Measurements from ENCODE around the gene DPP10. TPM values are rescaled to one million over a fixed set of nuclear protein-coding genes. Genes with fewer than 3 reads are reported as not detected.
"Not testable (repeated sequence)": the region's sequence is repeated elsewhere in the genome, so short reads cannot be mapped to it uniquely, and the experiment has no call there.

Gene DPP10
- total RNA-seq, 6 experiments from 2014 or later = not detected

DNA sequence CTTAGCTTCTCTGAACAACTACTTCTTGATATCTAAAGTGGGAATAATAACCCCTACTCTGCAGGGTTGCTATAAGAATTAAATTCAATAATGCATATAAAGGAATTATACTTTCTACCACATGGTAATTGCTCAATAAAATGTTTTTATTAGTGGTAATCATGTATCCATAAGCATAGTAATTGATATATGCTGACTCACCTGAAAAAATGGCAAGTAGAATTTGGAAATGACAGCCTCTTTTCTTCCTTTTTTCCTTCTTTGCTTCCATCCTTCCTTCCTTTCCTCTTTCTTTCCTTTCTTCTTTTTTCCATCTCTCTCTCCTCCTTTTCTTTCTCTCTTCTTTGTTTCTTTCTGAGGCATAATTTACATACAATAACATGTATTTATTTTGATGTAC is 65.3 kb downstream of the DPP10 start:
- H3K27ac Mint-ChIP-seq = no peak overlapping the region
- H3K4me1 Mint-ChIP-seq (ENCODE audit: low read depth) = no peaks in the 10 kb centered on the region
- peaks cover 9% of the 10 kb centered on the region for H3K9me3 Mint-ChIP-seq
- H3K36me3 Mint-ChIP-seq (ENCODE audit: low read depth) = no peaks in the 10 kb centered on the region
- TF ChIP-seq, protein P1, sequence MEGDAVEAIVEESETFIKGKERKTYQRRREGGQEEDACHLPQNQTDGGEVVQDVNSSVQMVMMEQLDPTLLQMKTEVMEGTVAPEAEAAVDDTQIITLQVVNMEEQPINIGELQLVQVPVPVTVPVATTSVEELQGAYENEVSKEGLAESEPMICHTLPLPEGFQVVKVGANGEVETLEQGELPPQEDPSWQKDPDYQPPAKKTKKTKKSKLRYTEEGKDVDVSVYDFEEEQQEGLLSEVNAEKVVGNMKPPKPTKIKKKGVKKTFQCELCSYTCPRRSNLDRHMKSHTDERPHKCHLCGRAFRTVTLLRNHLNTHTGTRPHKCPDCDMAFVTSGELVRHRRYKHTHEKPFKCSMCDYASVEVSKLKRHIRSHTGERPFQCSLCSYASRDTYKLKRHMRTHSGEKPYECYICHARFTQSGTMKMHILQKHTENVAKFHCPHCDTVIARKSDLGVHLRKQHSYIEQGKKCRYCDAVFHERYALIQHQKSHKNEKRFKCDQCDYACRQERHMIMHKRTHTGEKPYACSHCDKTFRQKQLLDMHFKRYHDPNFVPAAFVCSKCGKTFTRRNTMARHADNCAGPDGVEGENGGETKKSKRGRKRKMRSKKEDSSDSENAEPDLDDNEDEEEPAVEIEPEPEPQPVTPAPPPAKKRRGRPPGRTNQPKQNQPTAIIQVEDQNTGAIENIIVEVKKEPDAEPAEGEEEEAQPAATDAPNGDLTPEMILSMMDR (IDR thresholded peaks at IDR 0.05) = no peak
- H3K4me3 Mint-ChIP-seq = no peak overlapping the region
- DNase-seq = no peak
- peaks cover 2% of the 10 kb centered on the region; the same call in 1 of the 2 replicates for H3K27me3 Mint-ChIP-seq (ENCODE audit: insufficient read depth)

DNA sequence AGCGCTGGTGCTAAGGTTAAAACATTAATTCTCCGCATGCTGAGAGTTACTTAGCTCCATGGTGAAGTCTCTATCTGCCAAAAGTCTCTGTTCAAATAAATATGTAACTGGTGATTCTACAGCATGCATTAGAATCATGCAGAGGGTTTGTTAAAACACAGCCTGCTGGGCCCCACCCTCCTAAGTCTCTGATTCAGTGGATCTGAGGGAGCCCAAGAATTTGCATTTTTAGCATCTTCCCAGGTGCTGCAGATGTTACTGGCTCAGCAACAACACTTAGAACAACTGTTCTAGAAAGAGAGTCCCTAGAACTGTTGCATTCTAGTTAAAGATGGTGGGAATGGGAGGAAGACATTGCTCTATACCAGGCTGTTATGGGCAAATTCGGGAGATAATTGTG is 73.4 kb downstream of the DPP10 start:
- Mint-ChIP-seq H3K27me3 (ENCODE audit: insufficient read depth) (no peaks in the 10 kb centered on the region), H3K27ac (no peak overlapping the region), H3K36me3 (ENCODE audit: low read depth) (no peaks in the 10 kb centered on the region), H3K4me1 (ENCODE audit: low read depth) (no peaks in the 10 kb centered on the region), H3K4me3 (no peak overlapping the region), H3K9me3 (peaks cover 19% of the 10 kb centered on the region)
- no peak for DNase-seq
- TF ChIP-seq, protein P1 (IDR thresholded peaks at IDR 0.05) = no peak

DNA sequence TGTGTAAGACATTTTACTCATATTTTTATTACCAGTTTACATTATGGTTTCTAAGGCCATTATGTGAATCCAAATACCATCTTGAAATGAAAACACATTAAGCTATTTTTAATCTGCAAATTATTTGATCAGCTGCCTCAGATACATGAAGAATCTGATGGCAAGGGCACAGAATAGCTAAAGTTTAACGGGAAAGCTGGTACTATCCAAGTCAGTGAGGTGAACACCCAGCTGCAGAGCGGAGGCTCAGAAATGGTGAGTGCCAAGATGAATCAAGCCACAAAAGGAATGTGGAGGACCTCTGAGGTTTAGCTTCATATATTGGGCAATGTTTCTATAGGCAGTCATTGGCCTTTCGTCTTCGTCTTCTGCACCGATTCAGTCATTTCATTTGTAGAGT is 75.1 kb downstream of the DPP10 start:
- H3K27ac Mint-ChIP-seq = no peak overlapping the region
- no peak overlapping the region for H3K4me3 Mint-ChIP-seq
- H3K27me3 Mint-ChIP-seq (ENCODE audit: insufficient read depth) = no peaks in the 10 kb centered on the region
- no peaks in the 10 kb centered on the region for H3K36me3 Mint-ChIP-seq (ENCODE audit: low read depth)
- no peaks in the 10 kb centered on the region for H3K4me1 Mint-ChIP-seq (ENCODE audit: low read depth)
- peaks cover 21% of the 10 kb centered on the region for H3K9me3 Mint-ChIP-seq
- DNase-seq = no peak
- TF ChIP-seq, protein P1 (IDR thresholded peaks at IDR 0.05) = no peak

DNA sequence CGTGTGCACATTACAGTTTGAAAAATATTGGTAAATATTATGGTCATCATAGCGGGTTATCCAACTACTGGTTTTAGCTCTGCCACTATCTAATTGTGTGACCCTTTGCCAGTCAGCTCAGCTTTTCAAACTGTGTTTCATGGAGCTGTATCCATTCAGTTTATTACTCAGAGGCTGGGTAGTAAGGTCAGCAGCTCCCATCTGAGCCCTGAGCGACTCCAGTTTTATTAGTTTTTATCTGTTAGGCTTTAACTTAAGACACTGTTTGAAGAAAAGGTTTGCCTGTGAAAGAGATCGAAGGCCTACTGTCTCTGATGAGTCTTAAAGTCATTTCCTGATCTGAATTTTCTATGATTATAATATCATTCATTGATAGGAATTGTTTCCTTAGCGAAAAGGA is 76.3 kb downstream of the DPP10 start:
- TF ChIP-seq, protein P1 (IDR thresholded peaks at IDR 0.05) = no peak
- DNase-seq = no peak
- Mint-ChIP-seq H3K27ac (no peak overlapping the region), H3K36me3 (ENCODE audit: low read depth) (no peaks in the 10 kb centered on the region), H3K9me3 (peaks cover 26% of the 10 kb centered on the region), H3K27me3 (ENCODE audit: insufficient read depth) (no peaks in the 10 kb centered on the region), H3K4me3 (no peak overlapping the region), H3K4me1 (ENCODE audit: low read depth) (no peaks in the 10 kb centered on the region)

DNA sequence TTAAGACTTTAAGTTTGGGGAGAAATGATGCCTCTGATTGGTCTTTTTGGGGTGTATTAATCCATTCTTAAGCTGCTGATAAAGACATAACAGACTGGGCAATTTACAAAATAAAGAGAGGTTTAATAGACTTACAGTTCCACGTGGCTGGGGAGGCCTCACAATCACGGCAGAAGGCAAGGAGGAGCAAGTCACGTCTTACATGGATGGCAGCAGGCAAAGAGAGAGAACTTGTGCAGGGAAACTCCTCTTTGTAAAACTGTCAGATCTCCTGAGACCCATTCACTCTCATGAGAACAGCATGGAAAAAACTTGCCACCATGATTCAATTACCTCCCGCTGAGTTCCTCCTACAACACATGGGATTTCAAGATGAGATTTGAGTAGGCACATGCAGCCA is 80.2 kb downstream of the DPP10 start:
- H3K4me3 Mint-ChIP-seq; H3K27me3 Mint-ChIP-seq (ENCODE audit: insufficient read depth); DNase-seq; H3K4me1 Mint-ChIP-seq (ENCODE audit: low read depth); H3K27ac Mint-ChIP-seq; H3K36me3 Mint-ChIP-seq (ENCODE audit: low read depth): not testable (repeated sequence)
- H3K9me3 Mint-ChIP-seq = peaks cover 25% of the 10 kb centered on the region

DNA sequence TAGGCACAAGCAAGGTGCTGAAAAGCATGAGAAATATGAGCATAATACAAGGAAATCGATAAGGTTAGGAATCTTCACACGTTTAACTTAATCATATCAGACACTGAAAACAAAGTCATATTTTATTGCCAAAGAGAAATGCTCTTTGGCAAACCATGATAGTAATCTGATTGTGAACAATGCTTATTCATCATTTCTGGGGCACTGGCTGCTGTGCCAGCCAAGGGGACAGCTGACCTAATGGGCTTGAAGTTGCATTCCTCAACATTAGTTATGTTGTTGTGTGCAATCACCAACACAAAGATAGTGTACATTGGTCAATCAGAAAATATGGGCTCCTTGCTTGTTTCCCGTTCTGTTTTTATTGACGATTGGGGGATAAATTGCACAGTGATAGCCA is 83.5 kb downstream of the DPP10 start:
- TF ChIP-seq, protein P1 (IDR thresholded peaks at IDR 0.05) = no peak
- Mint-ChIP-seq H3K27me3 (ENCODE audit: insufficient read depth) (no peaks in the 10 kb centered on the region; the same call in 1 of the 2 replicates), H3K9me3 (peaks cover 28% of the 10 kb centered on the region), H3K4me3 (no peak overlapping the region), H3K27ac (no peak overlapping the region), H3K4me1 (ENCODE audit: low read depth) (no peaks in the 10 kb centered on the region), H3K36me3 (ENCODE audit: low read depth) (no peaks in the 10 kb centered on the region)
- DNase-seq = no peak

All from HFFc6 (cell line).